GM19463 (cell line): ENCODE results near the gene HK1.

Source experiments
- ATAC-seq: cut with Tn5 transposase; IDR thresholded peaks from one replicate; pipeline ENCODE4 v1.9.1; 2021; ENCODE audit warnings: mild to moderate bottlenecking, moderate library complexity; ENCODE audit not compliant: unreplicated experiment

HK1 gene

GRCh38 chr10:69343905-69344304, 65.6 kb downstream of the HK1 start:
- ATAC-seq: no peak

GRCh38 chr10:69344591-69345252, 66.4 kb downstream of the HK1 start:
- ATAC-seq: peak; percentile 70

DNA sequence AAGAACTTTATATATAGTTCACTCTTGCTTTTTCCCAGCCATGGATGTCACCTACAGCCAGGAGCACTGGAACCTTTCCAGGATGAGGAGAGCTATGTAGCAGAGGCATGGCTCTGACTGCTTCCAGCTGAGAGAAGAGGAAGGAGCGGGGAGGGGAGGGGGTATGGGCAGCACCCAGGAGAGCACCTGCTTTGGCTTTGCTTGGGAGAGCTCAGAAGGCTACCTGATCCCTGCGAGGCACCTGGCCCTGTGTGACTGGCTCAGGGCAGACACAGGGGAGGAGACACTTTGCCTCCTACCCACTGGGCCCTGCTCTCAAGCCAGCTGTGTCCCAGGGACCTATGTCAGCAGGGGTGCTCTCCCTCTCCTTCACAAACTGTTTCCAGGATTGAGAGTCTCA, 67.1 kb downstream of the HK1 start:
- ATAC-seq: no peak

- ATAC-seq: no peak
Measured at GRCh38 chr10:69345890-69346474, 67.7 kb downstream of the HK1 start.

DNA sequence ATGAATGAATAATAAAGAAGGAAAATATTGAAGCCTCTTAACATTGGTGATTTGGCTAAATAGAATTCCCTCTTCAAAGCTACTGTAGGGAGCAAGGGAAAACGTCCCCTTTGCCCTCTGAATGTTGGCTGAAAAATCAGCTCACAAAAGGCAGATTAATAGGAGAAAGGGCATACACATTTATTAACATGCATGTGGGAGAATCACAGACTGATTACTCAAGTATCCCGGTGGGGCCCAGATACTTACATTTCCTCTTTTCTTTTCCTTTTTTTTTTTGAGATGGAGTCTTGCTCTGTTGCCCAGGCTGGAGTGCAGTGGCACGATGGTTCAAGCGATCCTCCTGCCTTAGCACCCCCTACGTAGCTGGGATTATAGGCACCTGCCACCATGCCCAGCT, 68.5 kb downstream of the HK1 start:
- ATAC-seq: no peak

- ATAC-seq: no peak
Measured at GRCh38 chr10:69348816-69349541, 70.7 kb downstream of the HK1 start.

GRCh38 chr10:69349542-69349888, 71.2 kb downstream of the HK1 start:
- no peak for ATAC-seq

DNA sequence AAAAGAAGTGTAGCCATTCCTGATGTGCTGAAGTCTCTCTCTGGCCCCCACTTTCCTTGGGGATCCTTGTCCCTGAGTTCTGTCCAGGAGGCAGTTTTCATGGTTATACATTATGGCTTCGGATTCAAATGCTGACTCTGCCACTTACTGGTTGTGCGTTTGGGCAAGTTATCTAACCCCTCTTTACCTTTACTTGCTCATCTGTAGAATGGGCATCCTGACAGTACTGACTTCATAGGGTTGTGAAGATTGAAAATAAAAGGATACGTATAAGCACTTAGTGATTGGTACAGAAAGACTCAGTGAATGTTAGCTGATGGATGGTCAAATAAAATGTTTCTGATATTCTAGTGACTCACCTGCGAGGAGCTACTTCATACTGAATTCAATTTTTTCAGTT, 73.3 kb downstream of the HK1 start:
- ATAC-seq: no peak

GRCh38 chr10:69352569-69353264, 74.4 kb downstream of the HK1 start:
- ATAC-seq: no peak

GRCh38 chr10:69353977-69354635, 75.8 kb downstream of the HK1 start:
- ATAC-seq: no peak

- no peak for ATAC-seq
Measured at GRCh38 chr10:69356187-69356586, 77.9 kb downstream of the HK1 start.

GRCh38 chr10:69358148-69358795, 80.0 kb downstream of the HK1 start:
- ATAC-seq: no peak

DNA sequence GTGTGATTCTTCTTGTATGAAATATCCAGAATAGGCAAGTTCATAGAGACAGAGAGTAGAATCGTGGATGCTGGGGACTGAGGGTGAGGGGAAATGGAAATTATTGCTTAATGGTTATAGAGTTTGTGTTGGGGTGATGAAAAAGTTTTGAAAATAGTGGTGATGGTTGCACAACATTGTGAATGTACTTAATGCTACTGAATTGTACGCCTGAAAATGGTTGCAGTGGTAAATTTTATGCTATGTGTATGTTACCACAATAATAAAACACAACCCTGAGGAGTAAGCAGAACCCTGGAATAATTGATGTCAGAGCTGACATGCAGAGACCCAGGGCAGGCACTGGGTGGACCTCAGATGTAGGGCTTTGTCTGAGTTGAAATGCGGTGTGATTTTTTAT, 80.9 kb downstream of the HK1 start:
- no peak for ATAC-seq

DNA sequence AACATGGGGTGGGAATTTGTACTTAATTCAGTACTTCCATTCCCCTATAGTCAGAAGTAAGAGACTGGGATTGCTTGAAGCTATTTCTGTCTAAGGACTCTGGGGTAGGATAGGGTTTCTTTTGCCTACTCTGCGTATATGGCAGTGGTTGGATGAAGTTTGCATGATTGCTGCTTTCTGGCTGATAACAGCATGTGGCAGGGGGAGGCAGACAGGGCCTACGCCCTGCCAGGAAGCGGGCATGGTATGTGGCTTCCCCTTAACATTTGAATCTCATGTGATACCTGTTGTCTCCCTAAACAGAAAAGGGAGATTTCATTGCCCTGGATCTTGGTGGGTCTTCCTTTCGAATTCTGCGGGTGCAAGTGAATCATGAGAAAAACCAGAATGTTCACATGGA, 81.3 kb downstream of the HK1 start:
- ATAC-seq: no peak

- no peak for ATAC-seq
Measured at GRCh38 chr10:69360485-69361302, 82.4 kb downstream of the HK1 start.

GRCh38 chr10:69361303-69361614, 83.0 kb downstream of the HK1 start:
- ATAC-seq: no peak

- ATAC-seq: no peak
Measured at GRCh38 chr10:69362471-69362954, 84.2 kb downstream of the HK1 start.

DNA sequence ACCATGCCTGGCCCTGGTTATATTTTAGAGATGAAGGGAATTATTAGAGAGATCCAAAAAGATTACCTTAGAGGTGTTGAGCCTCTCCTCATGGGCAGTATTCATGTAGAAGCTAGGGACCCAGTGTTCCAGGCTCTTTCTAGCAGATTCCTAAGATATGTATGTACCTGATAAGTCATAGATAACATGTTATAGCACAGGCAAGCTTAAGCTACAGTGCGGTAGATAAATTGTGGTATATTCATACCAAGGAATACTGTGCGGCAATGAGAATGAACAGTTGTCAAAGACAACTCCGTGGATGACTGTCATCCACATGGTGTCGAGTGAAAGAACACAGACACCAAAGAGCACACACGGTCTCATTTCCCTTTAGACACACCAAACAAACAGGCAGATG, 85.4 kb downstream of the HK1 start:
- no peak for ATAC-seq

GRCh38 chr10:69364232-69364940, 86.1 kb downstream of the HK1 start:
- ATAC-seq: no peak
